GM18505 (cell line): Measurements from ENCODE around the gene SLC6A6.

ENCODE experiments used
- ATAC-seq: cut with Tn5 transposase; IDR thresholded peaks from one replicate; pipeline ENCODE4 v1.9.1; 2021; ENCODE audit not compliant: unreplicated experiment
- POLR2A ChIP-seq: IDR thresholded peaks from 4 replicates; pipeline ENCODE4 v1.6.1; 2011; ENCODE audit warnings: borderline replicate concordance; ENCODE audit not compliant: insufficient read depth, insufficient read length; ENCODE audit errors: extremely low read depth

The SLC6A6 gene

GRCh38 chr3:14536055-14536815 lies 133.8 kb downstream of the SLC6A6 start:
- no peak for ATAC-seq
- no peak for TF ChIP-seq POLR2A

- ATAC-seq, result no peak
- TF ChIP-seq POLR2A, result no peak
Measured at GRCh38 chr3:14536837-14537589, 134.6 kb downstream of the SLC6A6 start.

- TF ChIP-seq POLR2A, result no peak
- no peak for ATAC-seq
Measured at GRCh38 chr3:14537590-14538450, 135.4 kb downstream of the SLC6A6 start.

GRCh38 chr3:14538451-14539088 lies 136.2 kb downstream of the SLC6A6 start:
- no peak for ATAC-seq
- no peak for TF ChIP-seq POLR2A
